ENCODE measurements around the gene FAM107A.

FAM107A gene

GRCh38 chr3:58612830-58613229 lies 35.6 kb upstream of the FAM107A start:
- no peak for DNase-seq
- no peak overlapping the region for H3K27ac ChIP-seq
- H3K4me3 ChIP-seq (ENCODE audit: low read depth, low read length): no peak overlapping the region
- H3K36me3 ChIP-seq (replicated peaks): no peaks in the 10 kb centered on the region
- in situ Hi-C loops (cut with HindIII; ENCODE audit: low pct_ligation_motif_present, low sequenced_read_pairs): no loop called here
- TF ChIP-seq CTCF (IDR thresholded peaks at IDR 0.05; ENCODE audit: low read depth, low read length, missing control alignments): no peak
- H3K27me3 ChIP-seq (replicated peaks): no peaks in the 10 kb centered on the region

- H3K27me3 ChIP-seq (replicated peaks): no peaks in the 10 kb centered on the region
- no peak for TF ChIP-seq CTCF (IDR thresholded peaks at IDR 0.05; ENCODE audit: low read depth, low read length, missing control alignments)
- no peaks in the 10 kb centered on the region for H3K36me3 ChIP-seq (replicated peaks)
- in situ Hi-C loops (cut with HindIII; ENCODE audit: low pct_ligation_motif_present, low sequenced_read_pairs): no loop called here
- DNase-seq: no peak
- no peak overlapping the region for H3K27ac ChIP-seq
- no peak overlapping the region for H3K4me3 ChIP-seq (ENCODE audit: low read depth, low read length)
Observed at GRCh38 chr3:58609990-58610389, 32.8 kb upstream of the FAM107A start.

- no peak for TF ChIP-seq CTCF (IDR thresholded peaks at IDR 0.05; ENCODE audit: low read depth, low read length, missing control alignments)
- in situ Hi-C loops (cut with HindIII; ENCODE audit: low pct_ligation_motif_present, low sequenced_read_pairs): no loop called here
- Histone ChIP-seq H3K36me3 (replicated peaks) (no peaks in the 10 kb centered on the region), H3K27me3 (replicated peaks) (no peaks in the 10 kb centered on the region), H3K27ac (no peak overlapping the region), H3K4me3 (ENCODE audit: low read depth, low read length) (no peak overlapping the region)
- no peak for DNase-seq
Observed at GRCh38 chr3:58608648-58609047, 31.5 kb upstream of the FAM107A start.

- no peak overlapping the region for H3K4me3 ChIP-seq (ENCODE audit: low read depth, low read length)
- TF ChIP-seq CTCF (IDR thresholded peaks at IDR 0.05; ENCODE audit: low read depth, low read length, missing control alignments): no peak
- in situ Hi-C loops (cut with HindIII; ENCODE audit: low pct_ligation_motif_present, low sequenced_read_pairs): no loop called here
Observed at GRCh38 chr3:58607816-58608215, 30.6 kb upstream of the FAM107A start.

GRCh38 chr3:58606693-58607092 lies 29.5 kb upstream of the FAM107A start:
- Histone ChIP-seq H3K36me3 (replicated peaks) (no peaks in the 10 kb centered on the region), H3K27ac (no peak overlapping the region), H3K4me3 (ENCODE audit: low read depth, low read length) (no peak overlapping the region), H3K27me3 (replicated peaks) (no peaks in the 10 kb centered on the region)
- no peak for TF ChIP-seq CTCF (IDR thresholded peaks at IDR 0.05; ENCODE audit: low read depth, low read length, missing control alignments)
- in situ Hi-C loops (cut with HindIII; ENCODE audit: low pct_ligation_motif_present, low sequenced_read_pairs): no loop called here
- DNase-seq: no peak

More at GRCh38 chr3:58607816-58608215, 30.6 kb upstream of the FAM107A start:
- Histone ChIP-seq H3K27ac (no peak overlapping the region), H3K36me3 (replicated peaks) (no peaks in the 10 kb centered on the region), H3K27me3 (replicated peaks) (no peaks in the 10 kb centered on the region)
- DNase-seq: no peak

- Histone ChIP-seq H3K4me3 (ENCODE audit: low read depth, low read length) (no peak overlapping the region), H3K36me3 (replicated peaks) (no peaks in the 10 kb centered on the region), H3K27me3 (replicated peaks) (no peaks in the 10 kb centered on the region), H3K27ac (no peak overlapping the region)
- in situ Hi-C loops (cut with HindIII; ENCODE audit: low pct_ligation_motif_present, low sequenced_read_pairs): no loop called here
- no peak for DNase-seq
- no peak for TF ChIP-seq CTCF (IDR thresholded peaks at IDR 0.05; ENCODE audit: low read depth, low read length, missing control alignments)
Observed at GRCh38 chr3:58604031-58604430, 26.8 kb upstream of the FAM107A start.
